HG03139 (cell line): Measurements from ENCODE around the gene FGF10.

Source experiments
- ATAC-seq: cut with Tn5 transposase; IDR thresholded peaks from one replicate; pipeline ENCODE4 v1.9.1; 2021; ENCODE audit not compliant: unreplicated experiment

The FGF10 gene

DNA sequence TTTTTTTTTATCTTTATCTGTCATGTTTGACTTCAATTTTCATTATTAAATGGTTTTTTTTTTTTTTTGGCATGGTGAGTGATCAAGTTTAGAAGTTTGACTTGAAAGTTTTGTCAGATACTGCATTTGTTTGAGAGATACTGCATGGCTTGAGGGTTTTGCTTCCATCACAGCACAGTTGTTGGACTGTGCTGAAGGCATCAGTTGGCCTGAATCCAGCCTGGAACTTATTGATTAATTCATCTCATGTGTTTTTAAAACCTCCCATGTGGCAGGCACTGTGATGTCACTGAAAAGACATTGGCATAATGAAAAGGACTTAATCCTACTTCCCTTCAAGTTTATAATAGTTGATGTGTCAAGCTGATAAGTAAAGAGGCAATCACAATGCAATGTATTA lies 128.4 kb downstream of the FGF10 start:
- ATAC-seq, result no peak

DNA sequence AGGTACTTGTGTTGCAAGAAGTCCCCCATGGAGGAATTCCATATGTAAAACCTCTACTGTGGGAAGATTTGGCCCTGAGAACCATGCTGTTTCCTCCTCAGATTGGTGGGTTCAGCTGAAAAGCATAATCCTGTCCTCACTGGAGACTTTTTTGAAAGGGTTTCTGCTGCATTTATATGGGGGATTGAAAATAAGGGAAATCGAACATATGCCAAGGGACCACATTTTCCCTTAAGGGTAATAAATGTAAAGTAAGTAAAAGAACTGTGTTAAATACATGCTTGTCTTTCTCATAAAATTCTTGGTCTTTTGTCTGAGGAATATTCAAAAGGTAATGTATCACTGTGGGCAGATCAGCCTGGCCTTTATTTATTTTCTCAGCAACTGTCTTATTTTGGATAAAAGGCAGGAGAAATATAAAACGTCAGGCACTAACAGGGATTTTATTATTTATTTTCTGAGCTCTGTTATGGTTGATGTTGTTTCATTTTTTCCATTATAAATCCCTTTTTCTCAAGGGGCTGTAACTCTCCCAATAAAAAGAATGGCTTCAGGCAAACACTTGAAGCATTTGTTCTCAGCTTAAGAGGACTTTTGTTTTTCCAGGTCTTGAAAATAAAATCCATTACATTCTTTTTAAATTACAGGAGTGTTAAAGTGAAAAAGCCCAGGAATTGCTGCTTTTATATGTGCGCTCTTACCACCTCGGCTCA lies 131.4 kb downstream of the FGF10 start:
- ATAC-seq, result no peak

DNA sequence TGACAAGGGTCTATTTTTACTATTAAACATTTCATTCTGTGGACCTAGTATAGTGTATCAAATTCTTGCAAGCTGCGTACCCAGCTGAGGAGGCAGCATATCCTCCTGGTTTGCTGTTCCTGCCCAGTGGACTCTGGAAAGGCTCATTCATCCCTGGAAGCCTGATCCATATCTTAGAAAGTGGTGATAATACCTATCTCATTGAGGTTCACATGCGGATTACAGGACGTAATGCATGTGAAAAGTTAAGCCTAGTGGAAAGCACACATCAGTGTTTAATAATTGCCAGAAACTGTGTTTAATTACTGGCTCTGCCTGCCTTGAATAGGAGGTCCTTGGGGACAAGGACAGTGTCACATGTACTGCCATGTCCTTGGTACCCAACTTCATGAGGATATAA lies 132.0 kb downstream of the FGF10 start:
- no peak for ATAC-seq
